Liver (tissue), 1 donor: Measurements from ENCODE around the gene NEUROD1.

Experiments
- FOXA1 ChIP-seq: IDR thresholded peaks from 2 replicates; pipeline ENCODE4 v1.6.1; 2016; ENCODE audit warnings: antibody characterized with exemption
- YY1 ChIP-seq: IDR thresholded peaks from 2 replicates; pipeline ENCODE4 v1.6.1; 2016; ENCODE audit warnings: antibody characterized with exemption, mild to moderate bottlenecking

DNA sequence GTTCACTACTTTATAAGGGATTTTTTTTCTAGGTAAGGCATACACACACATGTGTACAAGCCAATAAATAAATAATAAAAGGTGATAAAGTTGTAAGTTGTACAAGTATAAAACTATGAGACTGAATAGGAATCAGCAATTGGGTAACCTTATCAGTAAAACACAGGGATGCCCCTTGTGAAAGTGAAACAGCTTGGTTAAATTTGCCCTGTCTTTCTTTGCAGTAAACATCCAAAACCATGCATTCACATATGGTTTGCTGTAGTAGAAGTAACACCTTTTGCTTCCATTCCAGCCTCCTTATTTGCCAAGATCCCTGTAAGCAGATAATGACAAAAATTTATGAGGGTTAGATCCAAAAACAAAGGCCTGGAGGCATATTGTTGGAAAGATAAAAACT, 44.3 kb upstream of the NEUROD1 start:
- no peak for TF ChIP-seq FOXA1
- no peak for TF ChIP-seq YY1
